Left kidney (tissue), 2 donors: Measurements from ENCODE around the gene IGF2BP3. TPM values are rescaled to one million over a fixed set of nuclear protein-coding genes. Genes with fewer than 3 reads are reported as not detected.
A peak's percentile ranks its signal among the peaks of the same experiment; 100 is the strongest.

Experiments used
- DNase-seq: peaks from one replicate; pipeline ENCODE4 v3.0.0-alpha.2; 2013
- polyA plus RNA-seq: library from polyadenylated mRNA; unstranded; fragments of 120-200 nt; gene quantifications from one replicate; pipeline ENCODE4 v1.2.1, GENCODE V29; 2013; ENCODE audit not compliant: insufficient read length

Gene IGF2BP3
- polyA plus RNA-seq, 1 donor: 82.9 TPM

- peak; percentile 97 for DNase-seq
Observed at GRCh38 chr7:23298885-23299769, 171.2 kb downstream of the IGF2BP3 start, which contains the start of gene MALSU1. Gene MALSU1 (plus strand): TSS chr7:23299339. CDS start chr7:23299353, 14 bp downstream.

DNA sequence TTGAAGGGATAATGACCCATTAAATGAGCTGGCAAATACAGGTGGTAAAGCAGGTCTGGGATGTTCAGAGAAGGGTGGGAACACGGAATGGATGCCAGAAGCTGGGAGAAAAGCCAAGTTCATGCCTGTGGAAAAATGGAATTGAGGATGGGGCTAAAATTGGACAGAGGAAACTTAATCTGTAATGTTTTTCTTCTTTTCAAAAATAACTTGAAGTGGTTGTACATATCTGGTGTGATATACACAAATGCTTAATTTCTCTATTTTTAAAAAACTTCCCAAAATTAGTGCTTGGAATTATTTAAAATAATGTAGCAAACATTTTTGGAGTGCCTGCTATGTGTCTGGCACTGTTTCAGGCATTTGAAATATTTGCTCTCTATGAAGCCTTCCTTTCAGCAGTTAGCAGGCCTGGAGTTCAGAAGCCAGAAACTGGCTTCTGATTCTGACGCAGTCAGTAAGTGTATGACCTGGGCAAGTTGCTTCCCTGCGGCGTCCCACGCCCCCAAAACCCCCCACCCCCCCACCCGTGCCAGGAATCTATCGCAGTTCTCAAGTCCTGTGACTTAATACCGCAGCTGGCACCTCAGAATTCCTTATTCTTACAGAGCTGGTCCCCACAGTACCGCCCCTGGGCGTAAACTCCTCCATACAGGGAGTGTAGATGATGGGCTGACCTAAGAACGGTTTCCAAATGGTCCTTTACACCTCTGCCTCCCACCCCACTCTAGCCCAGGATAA lies 172.0 kb downstream of the IGF2BP3 start:
- DNase-seq: no peak

DNA sequence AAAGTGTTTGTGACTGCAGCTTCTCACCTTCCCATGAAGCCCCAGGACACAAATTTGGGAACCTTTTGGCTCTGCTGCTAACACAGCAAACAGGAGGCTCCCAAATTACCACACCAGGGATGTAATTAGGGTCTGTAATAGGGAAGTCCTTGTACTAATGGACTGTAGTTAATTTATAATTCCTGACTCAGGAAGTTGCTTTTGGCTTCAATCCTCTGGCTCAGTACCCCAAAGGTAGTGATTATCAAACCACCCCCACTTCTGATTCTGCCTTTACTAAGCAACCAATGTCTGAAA lies 174.9 kb downstream of the IGF2BP3 start:
- DNase-seq: no peak

DNA sequence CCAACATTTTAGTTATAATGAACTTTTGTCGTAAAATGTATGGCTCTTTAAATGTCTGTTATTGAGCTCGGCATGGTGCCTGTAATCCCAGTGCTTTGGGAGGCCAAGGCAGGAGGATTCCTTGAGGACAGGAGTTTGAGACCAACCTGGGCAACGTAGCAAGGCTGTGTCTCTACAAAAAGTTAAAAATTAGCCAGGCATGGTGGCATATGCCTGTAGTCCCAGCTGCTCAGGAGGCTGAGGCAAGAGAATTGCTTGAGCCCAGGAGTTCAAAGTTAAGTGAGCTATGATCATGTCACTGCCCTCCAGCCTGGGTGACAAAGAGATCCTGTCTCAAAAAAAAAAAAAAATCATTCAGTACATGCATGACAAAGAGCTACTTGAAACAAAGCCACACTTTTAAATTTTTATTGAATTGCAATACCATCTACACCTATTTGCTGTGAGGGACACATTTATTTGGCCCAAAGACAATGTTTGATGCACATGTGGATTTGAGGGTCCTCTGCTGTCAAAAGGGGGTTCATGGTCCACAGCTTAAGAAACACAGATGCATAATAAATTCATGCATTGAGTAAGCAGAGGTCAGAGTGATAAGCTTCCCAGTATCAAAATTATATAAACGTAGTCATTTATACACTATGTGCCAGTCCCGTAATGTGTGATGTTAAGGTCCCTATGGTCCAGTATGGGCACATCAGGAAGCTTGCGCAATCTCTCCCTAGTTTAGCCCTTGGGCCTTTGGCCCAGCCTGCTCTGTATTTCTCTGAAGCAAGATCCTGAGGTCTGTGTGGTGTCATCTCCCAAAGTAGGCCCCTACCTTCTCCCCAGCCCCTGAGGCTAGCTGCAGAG lies 175.5 kb downstream of the IGF2BP3 start:
- no peak for DNase-seq

DNA sequence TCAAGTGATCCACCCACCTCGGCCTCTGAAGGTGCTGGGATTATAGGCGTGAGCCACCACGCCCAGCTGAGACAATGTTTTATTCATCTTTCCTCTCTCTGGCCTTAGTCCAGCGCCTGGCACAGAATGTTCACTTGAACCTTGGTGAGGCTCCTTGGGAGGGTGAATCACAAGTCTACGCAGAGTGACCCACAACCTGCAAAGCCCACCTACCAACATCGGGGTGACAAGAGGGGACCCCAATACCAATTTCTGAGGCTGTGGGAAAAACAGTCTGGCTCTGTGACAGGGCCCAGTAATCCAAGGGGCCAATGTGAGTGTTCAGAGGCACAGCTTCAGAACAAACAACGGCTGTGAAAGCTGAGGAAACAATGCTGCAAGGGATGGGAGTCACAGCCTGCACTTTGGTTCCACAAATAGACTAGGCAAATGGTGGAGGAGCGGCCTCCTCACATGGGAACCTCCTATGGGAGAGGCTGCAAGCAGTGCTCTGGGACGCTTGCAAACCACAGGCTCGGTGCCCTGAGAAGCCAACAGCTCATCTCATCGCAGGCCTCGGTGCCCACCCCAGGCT lies 176.7 kb downstream of the IGF2BP3 start:
- DNase-seq: no peak

DNA sequence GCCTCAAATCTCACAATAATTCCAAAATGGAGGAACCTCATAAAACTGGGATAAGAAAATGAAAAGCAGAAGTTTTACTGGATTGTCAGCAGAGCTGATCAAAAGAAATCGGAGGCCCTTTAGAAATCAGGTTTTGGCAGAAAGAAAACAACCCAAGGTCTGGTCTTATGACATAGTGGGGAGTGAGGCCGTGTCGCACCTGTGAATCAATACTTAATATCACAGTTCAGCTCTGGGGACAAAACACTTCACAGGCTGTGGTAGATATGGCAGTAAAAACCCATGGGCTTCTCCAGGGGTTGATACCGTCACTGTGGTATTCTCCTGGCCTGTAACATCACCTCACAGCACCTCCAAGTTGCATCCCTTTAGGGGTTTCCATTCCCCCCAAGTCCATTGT lies 177.7 kb downstream of the IGF2BP3 start:
- no peak for DNase-seq

- no peak for DNase-seq
Observed at GRCh38 chr7:23291957-23292560, 178.2 kb downstream of the IGF2BP3 start.

DNA sequence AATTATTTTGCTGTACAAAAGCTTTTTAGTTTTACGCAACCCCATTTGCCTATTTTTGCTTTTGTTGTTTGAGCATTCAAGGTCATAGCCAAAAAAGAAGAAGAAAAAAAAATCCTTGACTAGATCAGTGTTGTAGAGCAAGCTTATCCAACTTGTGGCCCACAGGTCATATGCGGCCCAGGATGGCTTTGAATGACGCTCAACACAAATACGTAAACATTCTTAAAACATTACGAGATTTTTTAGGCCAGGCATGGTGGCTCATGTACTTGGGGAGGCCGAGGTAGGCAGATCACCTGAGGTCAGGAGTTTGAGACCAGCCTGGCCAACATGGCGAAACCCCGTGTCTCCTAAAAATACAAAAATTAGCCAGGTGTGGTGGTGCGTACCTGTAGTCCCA lies 179.3 kb downstream of the IGF2BP3 start:
- no peak for DNase-seq

- DNase-seq: no peak
Observed at GRCh38 chr7:23287612-23288011, 182.7 kb downstream of the IGF2BP3 start.

- no peak for DNase-seq
Observed at GRCh38 chr7:23285657-23286646, 184.3 kb downstream of the IGF2BP3 start.

DNA sequence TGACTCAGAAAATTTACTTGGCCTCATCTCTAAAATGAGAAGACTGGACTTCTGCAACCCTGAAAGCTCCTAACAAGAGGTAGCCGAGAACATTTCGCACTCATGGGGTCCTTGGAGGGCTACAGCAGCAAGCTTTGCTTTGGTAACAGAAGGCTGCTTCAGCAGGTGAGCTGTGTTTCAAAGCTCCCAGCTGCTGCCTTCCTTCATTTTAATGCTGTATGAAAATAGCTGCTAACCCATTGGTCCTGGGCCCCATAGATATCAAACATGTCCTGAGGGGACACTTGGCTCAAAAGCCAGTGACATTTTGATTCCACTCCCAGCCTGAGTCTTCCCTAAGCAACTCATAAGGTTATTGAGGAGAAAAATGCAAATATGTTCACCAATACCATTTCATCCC lies 185.4 kb downstream of the IGF2BP3 start:
- no peak for DNase-seq

- no peak for DNase-seq
Observed at GRCh38 chr7:23283086-23283485, 187.2 kb downstream of the IGF2BP3 start.

DNA sequence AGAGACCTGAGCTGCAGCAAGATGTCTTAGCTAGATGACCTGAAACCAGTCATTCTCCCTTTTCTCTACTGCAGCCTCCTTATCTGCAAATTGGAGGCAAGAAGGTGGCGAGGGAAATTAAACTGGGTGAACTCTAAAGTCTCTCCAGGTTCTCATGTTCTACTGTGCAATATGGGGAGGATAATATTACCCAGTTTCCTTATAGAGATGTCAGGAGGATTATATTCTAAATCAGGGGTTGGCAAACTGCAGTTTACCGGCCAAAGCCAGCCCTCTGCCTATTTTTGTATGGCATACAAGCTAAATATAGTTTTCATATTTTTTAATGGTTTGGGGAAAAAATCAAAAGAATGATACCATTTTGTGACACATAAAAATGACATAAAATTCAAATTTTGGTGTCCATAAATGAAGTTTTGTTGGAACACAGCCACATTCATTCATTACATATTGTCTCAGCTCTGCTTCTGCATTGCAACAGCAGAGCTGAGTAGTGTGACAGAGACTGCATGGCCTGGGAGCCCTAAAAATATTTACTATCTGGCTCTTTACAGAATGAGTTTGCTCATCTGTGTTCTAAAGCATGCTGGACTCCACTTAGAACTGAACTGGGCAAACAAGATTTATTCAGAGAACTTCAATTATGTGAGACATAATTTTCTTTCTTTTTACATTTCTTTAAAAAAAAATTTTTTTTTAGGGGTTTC lies 190.3 kb downstream of the IGF2BP3 start:
- DNase-seq: no peak

- peak; percentile 74 for DNase-seq
Observed at GRCh38 chr7:23277359-23277989, 192.8 kb downstream of the IGF2BP3 start.

DNA sequence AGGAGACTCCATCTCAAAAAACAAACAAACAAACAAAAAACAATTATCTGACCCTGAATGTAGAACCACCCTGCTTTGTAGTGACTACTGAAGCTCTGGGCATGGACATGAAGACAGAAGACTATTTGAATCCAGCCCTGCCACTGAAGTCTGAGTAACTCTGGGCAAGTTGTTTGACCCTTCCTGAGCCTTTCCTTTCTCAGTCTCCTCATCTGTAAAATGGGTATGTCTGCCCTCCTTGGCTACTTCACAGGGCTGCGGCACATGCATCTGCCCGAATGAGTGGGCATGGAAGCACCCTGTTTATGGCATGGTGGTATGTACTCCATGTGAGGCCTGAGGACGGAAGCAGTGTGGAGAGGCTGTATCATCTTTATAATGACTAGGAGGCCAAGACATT lies 193.3 kb downstream of the IGF2BP3 start:
- DNase-seq: no peak

- DNase-seq: no peak
Observed at GRCh38 chr7:23276376-23276775, 193.9 kb downstream of the IGF2BP3 start.

- DNase-seq: no peak
Observed at GRCh38 chr7:23275912-23276311, 194.4 kb downstream of the IGF2BP3 start.

DNA sequence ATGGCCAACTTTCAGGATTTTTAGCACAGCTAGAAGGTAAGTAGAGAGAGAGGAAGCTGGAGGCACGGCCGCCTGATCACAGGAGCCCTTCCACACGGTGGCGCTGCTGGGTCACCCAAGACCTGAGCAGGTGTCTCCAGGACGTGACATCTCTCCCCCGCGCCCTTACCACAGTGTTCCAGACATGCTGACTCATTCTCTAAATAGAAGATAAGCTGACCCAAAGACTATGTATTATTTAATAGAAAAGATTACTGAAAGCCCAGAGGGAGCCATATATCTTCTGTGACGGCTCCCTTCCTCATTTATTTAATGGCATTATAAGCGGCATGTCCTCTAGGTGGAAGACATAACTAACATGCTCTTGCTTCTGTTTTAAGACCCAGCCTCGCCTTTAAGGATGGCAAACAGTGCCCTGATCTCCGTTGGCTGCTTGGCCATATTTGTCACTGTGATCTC lies 197.1 kb downstream of the IGF2BP3 start:
- peak; percentile 74 for DNase-seq

DNA sequence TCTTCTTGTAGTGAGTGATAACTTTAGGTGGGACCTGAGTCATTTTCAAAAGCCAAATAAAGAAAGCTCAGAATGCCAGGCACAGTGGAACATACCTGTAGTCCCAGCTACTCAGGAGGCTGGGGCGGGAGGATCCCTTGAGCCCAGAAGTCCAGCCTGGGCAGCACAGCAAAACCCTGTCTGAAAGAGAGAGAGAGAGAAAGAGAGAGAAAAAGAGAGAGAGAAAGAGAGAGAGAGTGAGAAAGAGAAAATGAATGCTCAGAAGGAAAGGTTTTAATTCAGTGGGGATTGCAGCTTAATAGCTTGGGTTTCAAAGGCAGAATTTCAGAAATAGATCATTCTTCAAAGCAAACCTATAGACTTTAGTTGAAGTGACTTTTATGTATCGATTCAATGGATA lies 198.0 kb downstream of the IGF2BP3 start:
- no peak for DNase-seq
